ENCODE data around the gene MUC22.
"Not testable (repeated sequence)": the region's sequence is repeated elsewhere in the genome, so short reads cannot be mapped to it uniquely, and the experiment has no call there.

MUC22 gene

GRCh38 chr6:31005249-31006020 is 4.8 kb upstream of the MUC22 start:
- TF ChIP-seq CTCF (IDR thresholded peaks at IDR 0.05; ENCODE audit: extremely low read depth, insufficient read depth, missing control alignments): no peak
- DNase-seq (ENCODE audit: low spot score): no peak
- in situ Hi-C loops (cut with MboI; ENCODE audit: low pct_unique_long_range_greater_than_20kb, low sequenced_read_pairs, unreplicated experiment): no loop called here

DNA sequence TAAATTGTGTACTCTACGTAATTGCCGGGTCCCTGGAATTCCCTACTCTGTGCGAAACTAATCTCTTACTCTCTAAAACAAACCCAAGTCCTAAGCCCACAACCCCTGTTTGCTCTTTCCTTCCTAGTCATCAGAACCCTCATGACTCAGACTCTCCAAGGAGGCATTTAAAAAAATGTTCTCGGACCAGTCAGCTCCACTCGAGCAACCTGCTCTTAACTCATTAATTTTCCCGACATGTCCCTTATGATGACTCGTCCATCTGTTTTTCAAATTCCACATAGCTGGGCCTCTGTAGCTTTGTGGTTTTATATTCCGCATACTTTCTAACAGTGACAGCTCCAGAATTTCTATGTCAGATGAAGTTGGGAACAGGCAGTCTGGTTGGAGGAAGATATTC is 2.6 kb upstream of the MUC22 start:
- DNase-seq (ENCODE audit: low spot score): no peak
- no peak for TF ChIP-seq CTCF (IDR thresholded peaks at IDR 0.05; ENCODE audit: extremely low read depth, insufficient read depth, missing control alignments)
- in situ Hi-C loops (cut with MboI; ENCODE audit: low pct_unique_long_range_greater_than_20kb, low sequenced_read_pairs, unreplicated experiment): no loop called here

- in situ Hi-C loops (cut with MboI; ENCODE audit: low pct_unique_long_range_greater_than_20kb, low sequenced_read_pairs, unreplicated experiment): no loop called here
- DNase-seq (ENCODE audit: low spot score): no peak
- TF ChIP-seq CTCF (IDR thresholded peaks at IDR 0.05; ENCODE audit: extremely low read depth, insufficient read depth, missing control alignments): no peak
Observed at GRCh38 chr6:31008165-31008564, 2.1 kb upstream of the MUC22 start.

DNA sequence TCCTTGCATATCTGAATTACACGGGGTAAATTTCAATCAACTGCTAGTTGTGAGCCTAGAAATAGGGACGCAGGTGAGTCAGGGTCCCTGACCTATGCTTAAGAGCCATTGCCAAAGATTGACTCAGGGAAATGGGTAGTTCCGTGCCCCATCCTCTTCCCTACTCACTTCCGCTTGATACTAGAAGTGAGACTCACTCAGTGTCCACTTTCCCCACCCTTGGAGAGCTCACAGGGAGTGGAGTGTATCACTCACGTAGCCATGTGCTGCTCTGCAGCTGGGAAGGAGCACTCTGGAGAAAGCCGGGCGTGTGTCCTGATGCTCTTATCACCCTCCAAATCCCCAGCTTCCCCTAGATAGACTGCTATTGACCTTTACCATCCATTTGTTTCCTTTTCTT is 543 bp upstream of the MUC22 start:
- in situ Hi-C loops (cut with MboI; ENCODE audit: low pct_unique_long_range_greater_than_20kb, low sequenced_read_pairs, unreplicated experiment): no loop called here
- TF ChIP-seq CTCF (IDR thresholded peaks at IDR 0.05; ENCODE audit: extremely low read depth, insufficient read depth, missing control alignments): no peak
- DNase-seq (ENCODE audit: low spot score): no peak

GRCh38 chr6:31011153-31011552 is 879 bp downstream of the MUC22 start:
- DNase-seq (ENCODE audit: low spot score): no peak
- in situ Hi-C loops (cut with MboI; ENCODE audit: low pct_unique_long_range_greater_than_20kb, low sequenced_read_pairs, unreplicated experiment): no loop called here
- no peak for TF ChIP-seq CTCF (IDR thresholded peaks at IDR 0.05; ENCODE audit: extremely low read depth, insufficient read depth, missing control alignments)

GRCh38 chr6:31016659-31017299 is 6.5 kb downstream of the MUC22 start:
- in situ Hi-C loops (cut with MboI; ENCODE audit: low pct_unique_long_range_greater_than_20kb, low sequenced_read_pairs, unreplicated experiment): no loop called here
- TF ChIP-seq CTCF (IDR thresholded peaks at IDR 0.05; ENCODE audit: extremely low read depth, insufficient read depth, missing control alignments): no peak
- DNase-seq (ENCODE audit: low spot score): no peak

GRCh38 chr6:31017436-31017835 is 7.2 kb downstream of the MUC22 start:
- in situ Hi-C loops (cut with MboI; ENCODE audit: low pct_unique_long_range_greater_than_20kb, low sequenced_read_pairs, unreplicated experiment); DNase-seq (ENCODE audit: low spot score): not testable (repeated sequence)
